SIG-M5 (cell line): Measurements from ENCODE around the gene ADGRG6.

Experiments
- DNase-seq: peaks from one replicate; lab custom pipeline; 2025; lab: John Stamatoyannopoulos, UW

ADGRG6 gene

DNA sequence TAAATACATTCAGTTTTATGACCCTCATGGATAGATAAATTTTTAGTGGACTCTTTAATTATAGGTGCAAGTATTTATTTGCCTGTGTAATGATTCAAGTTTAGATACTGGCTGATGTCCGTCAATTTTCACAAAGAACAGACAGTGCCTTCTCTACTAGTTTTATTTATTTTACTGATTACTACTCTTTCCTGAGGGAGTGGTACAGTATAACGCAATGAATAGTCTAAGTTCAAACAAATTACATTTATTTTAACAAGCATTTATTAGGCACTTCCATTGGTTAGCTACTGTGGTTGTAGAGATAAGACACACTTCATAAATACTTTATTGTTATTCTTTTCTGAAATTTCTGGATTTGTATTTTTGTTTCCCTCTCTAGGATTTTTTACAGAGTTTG lies 74.3 kb downstream of the ADGRG6 start:
- DNase-seq, result no peak

DNA sequence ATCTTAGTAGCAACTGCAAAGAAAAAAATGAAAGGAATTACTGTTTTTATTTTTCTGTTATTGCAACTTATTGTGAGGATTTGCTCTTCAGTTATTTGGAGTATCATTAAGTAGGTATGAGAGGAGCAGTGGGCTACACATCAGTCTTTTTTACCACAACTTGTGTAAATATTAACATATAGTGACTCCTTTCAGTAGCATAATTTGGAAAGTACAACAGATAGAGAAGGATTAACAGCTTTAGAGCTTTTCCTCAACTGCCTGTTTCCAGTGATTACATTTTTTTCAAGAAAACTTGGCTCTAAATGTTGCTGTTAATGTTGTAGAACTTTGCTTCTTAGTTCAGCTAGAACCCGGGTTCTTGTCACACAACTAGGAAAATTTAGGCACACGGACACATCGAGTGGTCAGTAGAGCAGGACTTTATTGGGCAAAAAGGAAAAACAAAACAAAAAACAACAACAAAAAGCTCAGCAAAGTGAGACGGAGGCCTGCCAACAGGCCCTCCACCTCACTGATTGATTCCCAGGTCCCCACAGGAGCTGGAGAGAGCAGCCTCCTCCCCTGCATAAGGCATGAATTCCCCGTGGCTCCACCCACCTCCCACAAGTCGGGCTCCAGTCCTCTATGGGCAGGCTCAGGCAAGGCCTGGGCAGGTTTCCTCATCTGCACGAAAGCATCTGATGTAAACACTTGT lies 75.1 kb downstream of the ADGRG6 start:
- DNase-seq, result no peak

DNA sequence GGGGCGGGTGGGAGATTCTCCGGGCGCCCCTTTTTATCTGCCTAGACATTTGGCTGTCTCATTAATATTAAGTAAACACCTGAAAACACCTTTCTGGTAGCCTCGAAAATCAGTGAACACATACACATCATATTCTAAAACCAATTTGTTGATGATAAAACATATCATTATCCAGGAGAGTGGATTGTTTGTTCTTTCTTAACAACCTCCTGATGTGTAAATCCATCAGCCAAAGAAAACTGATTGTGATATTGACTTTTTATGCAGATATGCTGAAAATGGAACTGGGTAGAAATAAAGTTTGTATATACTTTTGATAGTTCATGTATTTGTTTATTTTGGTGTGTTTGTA lies 75.7 kb downstream of the ADGRG6 start:
- DNase-seq, result no peak

DNA sequence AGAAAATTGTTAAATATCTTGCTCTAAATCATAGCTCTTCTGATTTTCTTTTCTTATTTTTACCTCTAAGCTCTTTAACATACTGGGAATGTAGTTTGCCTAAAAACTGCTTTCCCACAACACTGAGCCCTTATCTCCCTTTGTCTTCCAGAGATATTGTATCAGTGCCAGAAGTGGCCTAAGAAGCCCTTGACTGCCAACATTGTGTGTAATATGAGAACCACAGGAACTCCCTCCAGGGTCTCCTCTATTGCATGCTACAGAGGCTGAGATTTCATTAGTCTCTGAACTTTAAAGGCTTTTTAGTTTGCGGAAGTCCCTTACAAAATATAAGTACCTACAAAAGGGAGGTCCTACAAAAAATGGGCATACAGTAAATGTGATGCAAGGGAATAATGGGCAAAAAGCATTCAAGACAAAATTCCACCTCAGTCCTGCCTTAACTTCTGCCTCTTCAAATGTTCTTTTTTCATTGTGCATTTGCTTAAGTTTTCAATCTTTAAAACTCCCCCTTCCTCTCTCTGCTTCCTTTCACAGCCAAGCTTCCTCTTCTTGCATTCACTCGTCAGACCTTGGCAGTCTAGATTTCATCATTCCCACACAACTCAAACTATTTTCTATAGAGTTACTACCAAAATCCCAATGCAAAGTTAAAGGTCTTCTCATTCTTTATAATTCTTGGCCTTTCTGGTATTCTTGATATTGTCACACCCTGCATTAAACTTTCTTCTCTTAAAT lies 76.5 kb downstream of the ADGRG6 start:
- no peak for DNase-seq

DNA sequence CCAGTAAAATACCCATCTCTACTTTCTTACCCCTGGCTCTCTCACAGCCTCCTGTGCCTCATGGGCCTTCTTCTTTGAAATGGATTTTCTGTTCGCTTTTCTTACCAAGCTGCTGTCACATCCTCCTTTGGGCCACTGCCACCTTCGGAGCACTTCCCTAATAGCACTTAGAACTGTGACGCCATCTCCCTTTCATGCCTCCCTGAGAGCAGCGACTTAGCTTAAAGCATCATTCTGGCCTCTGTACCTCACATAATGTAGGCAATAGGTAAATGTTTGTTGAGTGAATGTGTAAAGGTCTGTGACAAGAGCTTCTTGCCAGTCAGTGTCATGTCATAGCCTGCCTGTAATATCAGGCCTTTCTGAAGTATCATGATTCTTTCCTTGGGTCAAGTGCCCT lies 78.8 kb downstream of the ADGRG6 start:
- DNase-seq, result no peak

DNA sequence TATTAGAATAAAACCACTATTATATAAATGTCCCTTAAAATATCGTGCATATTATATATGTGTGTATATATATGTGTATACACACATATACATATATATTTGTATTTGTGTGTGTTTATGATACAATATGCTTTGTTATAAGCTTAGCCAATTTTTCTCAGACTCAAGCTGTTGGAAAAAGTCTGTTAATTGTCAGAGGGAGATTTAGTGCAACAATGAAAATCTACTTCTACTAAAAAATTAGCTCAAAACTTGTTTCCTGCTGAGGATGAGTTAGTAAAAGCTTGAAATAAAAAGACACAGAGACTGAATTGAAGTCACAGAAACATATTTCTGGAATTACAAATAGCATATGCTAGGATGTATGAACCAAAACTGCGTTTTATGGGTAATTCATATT lies 79.4 kb downstream of the ADGRG6 start:
- no peak for DNase-seq

DNA sequence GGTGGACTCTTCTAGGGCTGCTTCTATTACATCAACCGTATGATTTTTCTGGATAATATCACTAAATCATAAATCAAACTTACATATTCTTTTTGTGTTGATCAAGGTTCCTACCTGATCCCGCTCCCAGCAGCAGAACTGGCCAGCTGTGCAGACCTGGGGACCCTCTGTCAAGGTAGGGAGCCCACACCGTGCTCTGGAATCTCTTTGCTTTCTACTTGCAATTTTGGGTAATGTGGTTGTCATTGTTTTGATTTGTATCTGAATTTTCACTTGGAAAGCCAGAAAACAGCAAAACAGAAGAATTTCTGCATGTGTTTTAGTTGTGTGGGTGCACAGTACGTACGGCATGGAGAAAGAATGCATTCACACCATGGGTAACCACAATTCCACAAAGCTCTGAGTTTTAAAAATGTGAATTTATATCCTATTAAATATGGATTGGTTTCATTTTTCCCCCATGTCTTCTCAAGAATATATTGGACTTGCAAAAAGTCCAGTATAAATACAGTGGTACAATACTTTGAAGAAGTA lies 80.1 kb downstream of the ADGRG6 start:
- no peak for DNase-seq

DNA sequence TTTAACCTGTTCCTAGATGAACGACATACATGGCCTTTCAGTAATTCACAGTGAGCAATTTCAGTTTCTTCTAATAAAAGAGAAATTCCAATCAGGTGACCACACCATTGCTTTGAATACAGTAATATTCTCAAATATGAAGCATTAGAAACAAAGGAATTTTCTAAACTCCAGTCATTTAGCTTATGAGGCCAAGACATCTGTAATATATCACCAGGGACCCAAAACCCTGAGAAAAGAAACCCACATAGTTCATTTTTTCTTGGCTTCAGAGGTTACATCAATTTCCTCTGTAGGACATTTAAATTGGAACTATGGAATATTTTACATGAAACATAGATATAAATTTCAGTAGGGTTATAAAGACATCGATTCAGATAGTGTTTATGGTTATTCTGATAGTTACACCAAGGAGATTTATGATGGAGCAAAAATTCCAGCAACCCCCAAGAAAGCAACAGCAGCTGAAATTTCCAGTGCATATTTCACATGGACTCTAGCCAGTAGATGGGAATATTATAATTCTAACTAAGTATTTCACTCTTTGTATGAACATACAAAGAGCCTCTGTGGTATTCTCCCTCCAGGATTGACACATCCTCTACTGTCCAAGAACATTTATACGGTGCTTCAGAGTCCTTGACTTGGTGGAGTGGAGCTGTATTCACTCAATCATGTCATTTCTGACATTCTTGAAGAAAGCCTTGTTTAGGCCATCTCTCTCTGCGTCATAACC lies 82.9 kb downstream of the ADGRG6 start:
- DNase-seq, result no peak

DNA sequence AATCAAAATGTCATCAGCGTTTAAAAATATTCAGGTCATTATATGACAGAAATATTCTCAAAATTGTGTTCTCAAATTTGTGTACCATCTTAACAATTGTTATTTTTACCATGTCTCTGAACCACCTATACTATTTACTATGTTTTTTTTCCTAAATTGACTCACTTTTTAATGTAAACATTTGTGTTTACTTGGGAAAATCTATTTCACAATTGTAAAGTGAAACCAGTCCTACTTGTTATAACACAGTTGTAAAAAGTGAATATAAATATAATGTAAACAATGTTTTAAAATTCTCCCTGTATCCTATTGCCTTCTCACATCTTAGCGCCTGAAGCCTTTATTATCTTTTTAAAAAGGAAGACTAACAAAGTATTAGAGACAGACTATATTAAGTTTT lies 83.5 kb downstream of the ADGRG6 start:
- DNase-seq, result no peak

DNA sequence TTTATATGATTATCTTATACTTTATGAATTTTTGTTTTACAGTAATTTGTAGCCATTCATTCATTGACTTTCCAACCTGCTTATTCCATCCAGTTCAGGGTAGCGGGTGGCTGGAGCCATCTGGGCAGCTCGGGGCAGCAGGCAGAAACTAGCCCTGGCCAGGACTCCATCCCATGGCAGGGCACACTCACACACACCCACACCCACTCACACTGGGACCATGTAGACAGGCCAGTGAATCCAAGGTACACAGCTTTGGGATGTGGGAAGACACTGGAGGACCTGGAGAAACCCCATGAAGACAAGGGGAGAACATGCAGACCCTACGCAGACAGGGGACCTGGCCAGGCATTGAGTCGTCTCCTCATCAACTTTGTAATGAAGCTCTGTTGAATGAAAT lies 84.8 kb downstream of the ADGRG6 start:
- no peak for DNase-seq

DNA sequence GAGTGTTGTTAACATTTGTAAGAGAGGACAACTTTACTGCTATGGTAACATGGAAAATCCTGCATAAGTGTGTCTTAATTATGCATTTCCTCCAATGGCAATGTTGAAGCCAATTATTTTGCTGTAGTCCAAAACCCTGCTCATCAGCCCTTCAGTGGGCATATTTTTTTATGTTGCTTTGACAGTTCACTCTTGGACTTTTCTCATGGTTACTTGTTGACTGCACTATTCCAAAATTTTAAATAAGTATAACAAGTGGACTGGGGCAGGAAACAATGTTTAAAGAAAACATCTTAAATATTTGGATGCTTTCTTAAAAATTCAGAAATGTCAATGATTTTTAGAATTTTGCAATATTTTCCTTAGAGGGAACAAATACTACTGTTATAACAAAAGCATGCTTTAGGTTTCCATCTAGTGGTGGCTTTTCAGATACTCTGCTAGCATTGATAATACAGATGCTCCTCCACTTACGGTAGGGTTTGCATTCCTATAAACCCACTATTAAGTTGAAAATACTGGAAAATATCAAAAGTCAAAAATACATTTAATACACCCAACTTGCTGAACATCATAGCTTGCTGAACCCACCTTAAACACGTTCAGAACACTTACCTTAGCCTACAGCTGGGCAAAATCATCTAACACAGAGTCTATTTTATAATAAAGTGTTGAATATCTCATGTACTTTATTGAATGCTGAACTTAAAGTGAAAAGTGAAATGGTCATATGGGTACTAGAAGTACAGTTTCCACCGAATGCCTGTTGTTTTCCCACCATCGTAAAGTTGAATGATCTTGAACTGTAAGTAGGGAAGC lies 86.4 kb downstream of the ADGRG6 start:
- no peak for DNase-seq

DNA sequence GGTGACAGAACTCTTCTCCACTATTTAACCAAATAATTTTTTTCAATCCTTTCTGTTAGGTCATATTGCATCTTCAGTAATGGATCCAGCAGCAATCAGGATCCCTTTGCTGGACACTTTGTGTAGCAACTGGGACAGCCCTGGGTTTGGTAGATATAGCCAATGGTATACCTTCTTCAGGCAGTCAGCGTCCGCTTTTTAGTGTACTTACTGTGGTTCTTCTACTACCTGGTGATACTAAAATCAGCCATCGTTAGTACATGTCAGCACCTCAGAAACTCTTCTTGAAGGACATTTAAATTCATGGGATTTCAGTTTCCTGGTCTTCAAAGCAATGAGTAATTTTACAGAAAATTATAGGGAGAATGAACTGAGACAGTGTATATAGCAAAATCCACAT lies 93.5 kb downstream of the ADGRG6 start:
- DNase-seq, result no peak

DNA sequence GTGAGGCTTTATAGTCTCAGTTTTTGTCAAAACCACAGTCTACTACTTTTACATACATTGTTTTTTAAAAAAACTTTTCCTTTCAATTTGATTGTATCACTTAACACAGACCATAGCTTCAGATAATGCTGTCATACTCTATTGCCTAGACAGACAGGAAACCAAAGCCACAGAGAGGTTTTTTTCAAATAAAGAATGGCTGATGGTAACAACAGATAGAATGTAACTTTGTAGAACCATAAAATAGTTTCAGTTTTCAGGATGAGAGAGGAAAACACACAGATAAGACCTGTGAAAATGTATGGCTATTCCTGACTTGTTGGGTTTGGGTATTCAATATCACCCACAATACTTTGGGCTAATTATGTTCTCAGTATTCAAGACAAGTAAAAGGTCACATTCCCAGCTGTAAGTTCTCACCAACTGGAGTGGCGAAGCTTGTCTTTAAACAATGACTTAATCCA lies 94.0 kb downstream of the ADGRG6 start:
- no peak for DNase-seq

DNA sequence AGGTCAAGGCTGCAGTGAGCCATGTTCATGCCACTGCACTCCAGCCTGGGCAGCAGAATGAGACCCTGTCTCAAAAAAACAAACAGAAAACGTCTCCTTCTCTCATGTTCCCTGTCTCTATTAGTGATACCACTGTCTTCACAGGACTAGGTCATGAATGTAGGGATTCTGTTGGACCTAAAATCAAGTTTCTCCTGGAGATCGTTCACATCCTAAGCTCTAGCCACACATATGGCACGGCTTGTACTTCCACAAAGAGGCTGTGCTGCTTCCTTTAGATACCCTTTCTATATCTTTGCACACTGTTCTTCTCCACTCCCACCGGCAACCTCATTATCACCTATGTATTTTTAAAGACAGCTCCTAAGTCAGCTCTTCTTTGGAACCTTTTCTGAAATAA lies 96.5 kb downstream of the ADGRG6 start:
- DNase-seq, result no peak

DNA sequence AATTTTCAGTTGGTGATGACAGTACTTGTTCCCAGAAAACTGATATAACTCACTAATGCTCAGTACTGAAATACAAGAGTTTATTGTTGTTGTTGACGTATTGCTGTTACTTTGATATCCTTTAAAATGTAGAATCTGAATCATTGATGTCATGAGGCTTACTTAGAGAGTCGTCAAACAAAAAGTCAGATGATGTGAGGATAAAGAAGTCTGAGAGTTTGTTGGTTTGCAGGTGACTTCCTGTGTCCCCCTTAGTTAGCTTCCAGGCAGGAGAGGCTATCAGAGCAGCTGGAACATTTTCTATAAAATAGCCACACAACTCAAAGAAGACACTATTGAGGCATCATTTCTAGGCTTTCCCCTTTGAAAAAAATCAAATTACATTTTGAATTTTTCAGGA lies 97.9 kb downstream of the ADGRG6 start:
- DNase-seq, result no peak

DNA sequence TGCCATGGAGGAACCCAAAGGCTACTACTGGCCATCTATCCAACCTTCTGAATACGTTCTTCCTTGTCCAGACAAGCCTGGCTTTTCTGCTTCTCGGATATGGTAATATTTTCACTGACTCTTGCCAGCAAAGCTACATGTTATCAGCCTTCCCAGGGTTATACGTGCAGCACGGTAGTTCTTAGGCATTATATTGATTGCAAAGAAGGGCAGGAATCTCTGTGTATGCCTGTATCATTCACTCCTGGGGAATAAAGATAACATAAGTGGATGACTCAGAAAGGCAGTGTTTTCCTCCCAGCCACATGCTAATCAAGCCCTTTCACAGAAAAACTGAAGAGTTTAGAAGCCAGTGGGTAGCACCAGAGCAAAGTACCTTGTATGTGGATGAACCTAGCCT lies 98.7 kb downstream of the ADGRG6 start:
- DNase-seq, result no peak

DNA sequence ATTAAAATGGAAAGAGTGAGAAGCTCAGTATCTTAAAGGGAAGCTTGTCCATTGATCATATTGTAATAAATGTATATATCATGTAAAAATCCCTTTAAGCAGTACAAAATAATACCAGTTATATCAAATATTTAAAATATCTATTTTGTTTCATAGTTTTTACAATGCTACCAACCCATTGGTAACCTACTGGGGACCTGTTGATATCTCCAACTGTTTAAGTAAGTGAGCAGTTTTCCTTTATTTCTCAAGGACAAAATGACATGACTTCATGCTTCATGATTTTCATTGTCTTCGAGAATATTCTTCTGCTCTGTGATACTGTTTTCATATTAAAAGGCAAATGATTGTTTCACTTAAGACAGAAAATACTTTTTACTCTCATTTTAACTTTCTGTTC lies 100.0 kb downstream of the ADGRG6 start:
- no peak for DNase-seq

DNA sequence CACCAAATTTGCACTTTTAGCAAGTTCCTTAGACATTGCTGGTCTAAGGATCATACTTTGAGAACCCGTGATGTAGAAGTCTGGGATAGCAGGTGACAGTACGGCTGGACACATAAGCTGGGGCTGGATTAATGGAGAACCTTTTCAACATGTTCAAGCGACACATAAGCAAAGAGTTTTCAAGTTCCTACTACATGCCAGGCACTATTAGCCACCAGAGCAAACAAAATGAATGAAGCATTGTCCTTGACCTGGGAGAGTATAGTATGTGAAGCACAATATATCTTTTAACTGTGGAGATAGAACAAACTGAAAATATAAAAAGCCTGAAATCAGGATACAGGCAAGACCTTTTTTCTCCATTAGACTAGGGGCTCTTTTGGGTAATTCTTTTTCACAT lies 102.9 kb downstream of the ADGRG6 start:
- DNase-seq, result no peak

DNA sequence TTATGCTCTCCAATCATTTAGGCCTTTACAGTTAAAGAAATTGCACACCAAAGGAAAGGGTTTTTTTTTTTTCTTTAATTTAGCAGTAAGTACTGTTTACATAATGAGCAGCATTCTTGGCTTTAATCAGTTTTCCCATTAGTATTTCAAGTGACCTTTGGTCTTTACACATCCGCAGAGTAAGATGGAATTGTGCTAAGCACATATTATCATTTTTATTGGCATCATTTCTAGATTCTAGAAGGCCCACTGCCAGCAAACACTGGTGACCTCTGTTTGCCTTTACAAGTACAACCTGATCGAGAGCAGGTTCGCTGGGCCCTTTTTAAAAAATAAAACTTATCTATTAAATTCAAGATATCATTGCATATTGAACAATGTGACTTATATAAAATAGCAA lies 104.3 kb downstream of the ADGRG6 start:
- DNase-seq, result no peak

DNA sequence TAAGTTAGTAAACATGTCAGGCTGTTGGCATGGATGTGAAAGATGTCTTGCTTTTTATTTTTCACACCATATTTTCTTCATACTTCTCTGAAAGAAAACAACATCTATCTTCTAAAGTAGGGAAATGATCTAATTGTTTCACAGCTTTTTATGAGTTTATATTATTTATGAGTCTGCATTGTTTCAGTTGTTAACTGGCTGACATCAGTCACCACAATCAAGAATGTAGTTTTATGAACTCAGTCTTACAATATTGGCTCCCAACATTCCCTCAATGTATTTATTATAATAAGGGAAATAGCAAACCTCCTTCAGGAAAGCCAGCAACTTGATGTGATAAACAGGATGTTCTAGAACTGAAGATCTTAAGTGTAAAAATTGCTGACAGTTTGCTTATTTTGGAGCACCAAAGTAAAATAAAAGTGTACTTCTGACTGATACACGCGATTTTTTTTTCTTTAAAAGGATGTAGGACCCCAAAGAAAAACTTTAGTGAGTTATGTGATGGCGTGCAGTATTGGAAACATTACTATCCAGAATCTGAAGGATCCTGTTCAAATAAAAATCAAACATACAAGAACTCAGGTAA lies 106.0 kb downstream of the ADGRG6 start:
- no peak for DNase-seq

DNA sequence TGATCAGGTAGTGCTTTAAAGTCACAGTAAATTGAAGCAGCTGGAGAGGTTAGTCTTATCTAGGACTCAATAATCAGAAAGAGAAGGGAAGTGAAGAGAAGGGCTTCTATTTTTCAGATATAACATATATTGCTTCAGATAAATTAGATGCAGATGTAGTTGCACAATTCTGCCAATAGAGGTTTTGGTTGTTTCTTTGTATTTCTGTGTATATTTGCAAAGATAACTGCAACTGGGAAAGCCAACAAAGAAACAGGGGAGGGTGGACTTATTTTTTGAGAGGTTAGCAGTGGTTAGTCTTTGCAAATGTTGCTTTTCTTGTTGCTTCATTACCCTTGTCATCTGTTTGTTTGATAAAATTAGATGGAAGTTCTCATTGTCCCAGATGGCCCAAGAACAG lies 106.6 kb downstream of the ADGRG6 start:
- no peak for DNase-seq

DNA sequence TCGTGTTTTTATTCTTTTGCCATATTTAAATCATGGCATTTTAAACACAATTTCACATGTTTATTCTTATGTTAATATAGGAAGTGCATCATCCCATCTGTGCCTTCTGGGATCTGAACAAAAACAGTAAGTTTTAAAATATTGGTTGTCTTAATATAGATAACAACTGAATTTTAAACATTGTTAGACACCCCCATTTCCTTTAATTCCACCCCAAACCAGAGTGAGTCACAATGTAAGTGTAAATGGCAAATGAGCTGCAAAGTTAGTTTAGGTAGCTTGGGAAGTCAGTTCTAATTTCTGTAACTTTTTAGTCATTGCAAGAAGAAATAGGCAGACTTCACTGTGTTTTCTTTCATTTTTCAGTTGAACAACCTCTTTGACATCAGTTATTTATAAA lies 108.0 kb downstream of the ADGRG6 start:
- no peak for DNase-seq
